Measurements from ENCODE around the gene BICRA. TPM values are rescaled to one million over a fixed set of nuclear protein-coding genes. Genes with fewer than 3 reads are reported as not detected.
"Not testable (repeated sequence)": the region's sequence is repeated elsewhere in the genome, so short reads cannot be mapped to it uniquely, and the experiment has no call there.

BICRA gene
- total and polyA plus RNA-seq, 3 donors from 2014 or later = 9.2 to 19.2 (median 13.5) TPM

- Histone ChIP-seq H3K27ac (peak overlapping the region; percentile 69 to 91), H3K9me3 (no peaks in the 10 kb centered on the region), H3K4me1 (peaks cover 19% of the 10 kb centered on the region), H3K27me3 (no peaks in the 10 kb centered on the region), H3K36me3 (ENCODE audit: low read depth, missing control alignments) (no peaks in the 10 kb centered on the region), H3K4me3 (no peak overlapping the region)
- intact Hi-C loops (cut with DNase I; ENCODE audit: low total_unique reads) = no loop called here
- TF ChIP-seq CTCF (IDR thresholded peaks at IDR 0.05) (no peak), POLR2A (IDR thresholded peaks at IDR 0.05) (no peak)
- no peak for DNase-seq
- 69 to 72% methylated on average over 3 of the region's 3 CpGs for WGBS, 2 donors
Observed at GRCh38 chr19:47663435-47663910, 54.5 kb downstream of the BICRA start.

GRCh38 chr19:47663911-47664771, 55.2 kb downstream of the BICRA start:
- no peaks in the 10 kb centered on the region for H3K36me3 ChIP-seq (ENCODE audit: low read depth, missing control alignments)
- no peak overlapping the region for H3K4me3 ChIP-seq
- H3K27ac ChIP-seq = peak overlapping the region; percentile 69 to 91
- TF ChIP-seq POLR2A (IDR thresholded peaks at IDR 0.05) = no peak
- no peak for TF ChIP-seq CTCF (IDR thresholded peaks at IDR 0.05)
- intact Hi-C loops (cut with DNase I; ENCODE audit: low total_unique reads) = no loop called here
- WGBS, 2 donors = 40 to 64% methylated on average over 12 to 24 of the region's 24 CpGs
- peak; percentile 91 for DNase-seq
- H3K27me3 ChIP-seq = no peaks in the 10 kb centered on the region
- H3K9me3 ChIP-seq = no peaks in the 10 kb centered on the region
- H3K4me1 ChIP-seq = peaks cover 19% of the 10 kb centered on the region

- 91% methylated on average over 13 of the region's 13 CpGs for WGBS, 2 donors
- H3K36me3 ChIP-seq (ENCODE audit: low read depth, missing control alignments); H3K4me3 ChIP-seq; H3K27ac ChIP-seq; DNase-seq; intact Hi-C loops (cut with DNase I; ENCODE audit: low total_unique reads); H3K27me3 ChIP-seq; H3K9me3 ChIP-seq: not testable (repeated sequence)
- H3K4me1 ChIP-seq = peaks cover 16% of the 10 kb centered on the region
Observed at GRCh38 chr19:47668556-47668955, 59.6 kb downstream of the BICRA start.

GRCh38 chr19:47670736-47671135, 61.8 kb downstream of the BICRA start:
- Histone ChIP-seq H3K4me1 (peaks cover 5% of the 10 kb centered on the region), H3K9me3 (no peaks in the 10 kb centered on the region), H3K27me3 (no peaks in the 10 kb centered on the region), H3K36me3 (ENCODE audit: low read depth, missing control alignments) (no peaks in the 10 kb centered on the region), H3K27ac (no peak overlapping the region), H3K4me3 (no peak overlapping the region)
- TF ChIP-seq CTCF (IDR thresholded peaks at IDR 0.05) (no peak), POLR2A (IDR thresholded peaks at IDR 0.05) (no peak)
- intact Hi-C loops (cut with DNase I; ENCODE audit: low total_unique reads) = no loop called here
- DNase-seq = no peak
- 93 to 97% methylated on average over 8 of the region's 8 CpGs for WGBS, 2 donors

- H3K9me3 ChIP-seq = no peaks in the 10 kb centered on the region
- H3K27me3 ChIP-seq = no peaks in the 10 kb centered on the region
- peaks cover 5% of the 10 kb centered on the region for H3K4me1 ChIP-seq
- WGBS, 2 donors = 97% methylated on average over 2 of the region's 2 CpGs
- H3K4me3 ChIP-seq = no peak overlapping the region
- intact Hi-C loops (cut with DNase I; ENCODE audit: low total_unique reads) = no loop called here
- DNase-seq = no peak
- TF ChIP-seq POLR2A (IDR thresholded peaks at IDR 0.05) (no peak), CTCF (IDR thresholded peaks at IDR 0.05) (no peak)
- no peaks in the 10 kb centered on the region for H3K36me3 ChIP-seq (ENCODE audit: low read depth, missing control alignments)
- H3K27ac ChIP-seq = no peak overlapping the region
Observed at GRCh38 chr19:47671499-47671898, 62.6 kb downstream of the BICRA start.

Measured in testis (tissue), 3 donors.